ENCODE results near the gene CENPVL1.
A peak's percentile ranks its signal among the peaks of the same experiment; 100 is the strongest.
"Not testable (repeated sequence)": the region's sequence is repeated elsewhere in the genome, so short reads cannot be mapped to it uniquely, and the experiment has no call there.

Gene CENPVL1

GRCh38 chrX:51710277-51711164, at the start of gene CENPVL1:
CENPVL1 (plus strand) TSS chrX:51710512; CDS start chrX:51710512, 0 bp downstream.
- not testable (repeated sequence) for H3K27ac Mint-ChIP-seq, H3K27me3 Mint-ChIP-seq, H3K4me1 Mint-ChIP-seq, DNase-seq, H3K4me3 Mint-ChIP-seq, H3K9me3 Mint-ChIP-seq
- peak; percentile 31 for ATAC-seq

GRCh38 chrX:51665981-51666380, 44.3 kb upstream of the CENPVL1 start:
- H3K27me3 Mint-ChIP-seq: no peaks in the 10 kb centered on the region
- DNase-seq (no peak), ATAC-seq (no peak)
- H3K9me3 Mint-ChIP-seq: no peaks in the 10 kb centered on the region
- H3K4me1 Mint-ChIP-seq: peaks cover 4% of the 10 kb centered on the region
- H3K27ac Mint-ChIP-seq: no peak overlapping the region
- no peak overlapping the region for H3K4me3 Mint-ChIP-seq

- not testable (repeated sequence) for H3K9me3 Mint-ChIP-seq, ATAC-seq, H3K4me1 Mint-ChIP-seq, H3K27me3 Mint-ChIP-seq, H3K27ac Mint-ChIP-seq, DNase-seq, H3K4me3 Mint-ChIP-seq
These were observed 30.5 kb upstream of the CENPVL1 start for GRCh38 chrX:51679689-51680433.

- not testable (repeated sequence) for H3K9me3 Mint-ChIP-seq, H3K4me1 Mint-ChIP-seq, H3K4me3 Mint-ChIP-seq, H3K27ac Mint-ChIP-seq, H3K27me3 Mint-ChIP-seq, DNase-seq
- peak; percentile 42 for ATAC-seq
These were observed 28.2 kb upstream of the CENPVL1 start for GRCh38 chrX:51681808-51682719.

DNA sequence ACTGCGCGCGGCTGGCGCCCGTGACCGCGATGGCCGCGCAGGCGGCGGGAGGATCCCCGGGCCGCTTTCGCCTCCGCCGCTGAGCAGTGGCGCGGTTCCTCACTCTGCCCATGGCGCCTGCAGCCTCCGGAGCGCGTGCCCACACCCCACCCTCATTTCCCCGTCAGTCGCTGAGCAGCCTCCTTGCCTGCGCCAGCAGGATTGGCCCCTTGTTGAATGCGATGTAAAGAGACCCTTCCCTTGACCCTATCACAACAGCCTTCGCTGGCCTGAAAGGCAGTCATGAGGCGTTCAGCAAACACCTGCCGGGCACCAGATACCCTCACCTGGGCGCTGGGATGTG, 27.6 kb upstream of the CENPVL1 start, which contains the start of gene CENPVL2:
CENPVL2 (minus strand) TSS at position 112 of the 343 bp plus-strand sequence; CDS start at position 112, 0 bp downstream.
- not testable (repeated sequence) for H3K9me3 Mint-ChIP-seq, H3K4me3 Mint-ChIP-seq

DNA sequence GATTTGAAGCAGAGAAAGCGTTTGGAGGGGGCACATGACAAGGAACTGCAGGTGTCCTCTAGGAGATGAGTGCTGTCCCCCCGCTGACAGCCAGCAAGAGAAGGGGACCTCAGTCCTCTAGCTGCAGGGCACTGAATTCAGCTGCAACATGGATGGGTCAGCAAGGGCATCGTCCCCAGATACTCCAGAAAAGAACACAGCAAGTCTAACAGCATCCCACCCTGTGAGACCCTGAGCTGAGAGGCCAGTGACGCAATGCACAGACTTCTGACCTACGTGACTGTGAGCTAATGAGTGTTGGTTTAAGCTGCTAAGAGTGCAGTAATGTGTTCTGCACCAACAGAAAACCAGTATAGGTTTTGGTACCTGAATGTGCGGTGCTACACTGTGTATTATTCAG, 16.1 kb upstream of the CENPVL1 start:
- Mint-ChIP-seq H3K4me3 (no peak overlapping the region), H3K4me1 (no peaks in the 10 kb centered on the region), H3K27me3 (peaks cover 14% of the 10 kb centered on the region), H3K9me3 (no peaks in the 10 kb centered on the region), H3K27ac (no peak overlapping the region)
- no peak for ATAC-seq
- DNase-seq: no peak

More for the DNA sequence above, 27.6 kb upstream of the CENPVL1 start, which contains the start of gene CENPVL2:
- H3K27me3 Mint-ChIP-seq, H3K4me1 Mint-ChIP-seq, DNase-seq, H3K27ac Mint-ChIP-seq: not testable (repeated sequence)
- peak; percentile 15 for ATAC-seq

- Mint-ChIP-seq H3K4me3 (no peak overlapping the region), H3K4me1 (no peaks in the 10 kb centered on the region), H3K27me3 (peaks cover 14% of the 10 kb centered on the region), H3K9me3 (no peaks in the 10 kb centered on the region), H3K27ac (no peak overlapping the region)
- ATAC-seq (no peak), DNase-seq (no peak)
These were observed 12.9 kb upstream of the CENPVL1 start for GRCh38 chrX:51697397-51697796.

- not testable (repeated sequence) for H3K4me3 Mint-ChIP-seq, H3K9me3 Mint-ChIP-seq, DNase-seq, ATAC-seq, H3K27me3 Mint-ChIP-seq, H3K27ac Mint-ChIP-seq, H3K4me1 Mint-ChIP-seq
These were observed 2.8 kb downstream of the CENPVL1 start for GRCh38 chrX:51712943-51713647.

- Mint-ChIP-seq H3K9me3 (no peaks in the 10 kb centered on the region), H3K27me3 (no peaks in the 10 kb centered on the region), H3K4me3 (no peak overlapping the region), H3K27ac (no peak overlapping the region), H3K4me1 (no peaks in the 10 kb centered on the region)
- DNase-seq (no peak), ATAC-seq (no peak)
These were observed 17.9 kb downstream of the CENPVL1 start for GRCh38 chrX:51728202-51728601.

DNA sequence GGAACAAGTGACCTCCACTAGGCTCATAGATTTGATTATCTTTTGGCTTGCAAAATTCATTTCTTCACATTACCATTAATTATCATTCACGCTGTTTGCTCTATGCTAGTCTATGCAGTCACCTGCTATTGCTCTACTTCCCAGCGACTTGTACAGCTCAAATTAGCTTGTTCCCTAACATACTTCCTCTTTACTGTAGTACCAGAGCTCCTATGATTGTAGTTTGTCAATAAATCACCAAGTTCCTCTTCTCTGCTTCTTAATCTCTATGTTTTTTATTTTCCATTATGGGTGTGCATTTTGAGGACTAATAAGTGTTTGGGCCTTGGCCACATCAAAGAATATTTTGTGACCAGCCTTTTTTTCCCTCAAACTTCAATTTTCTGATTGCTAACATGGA, 26.8 kb downstream of the CENPVL1 start:
- no peaks in the 10 kb centered on the region for H3K9me3 Mint-ChIP-seq
- peaks cover 17% of the 10 kb centered on the region for H3K27me3 Mint-ChIP-seq
- no peak overlapping the region for H3K4me3 Mint-ChIP-seq
- DNase-seq: no peak
- no peak overlapping the region for H3K27ac Mint-ChIP-seq
- ATAC-seq: no peak
- H3K4me1 Mint-ChIP-seq: no peaks in the 10 kb centered on the region

DNA sequence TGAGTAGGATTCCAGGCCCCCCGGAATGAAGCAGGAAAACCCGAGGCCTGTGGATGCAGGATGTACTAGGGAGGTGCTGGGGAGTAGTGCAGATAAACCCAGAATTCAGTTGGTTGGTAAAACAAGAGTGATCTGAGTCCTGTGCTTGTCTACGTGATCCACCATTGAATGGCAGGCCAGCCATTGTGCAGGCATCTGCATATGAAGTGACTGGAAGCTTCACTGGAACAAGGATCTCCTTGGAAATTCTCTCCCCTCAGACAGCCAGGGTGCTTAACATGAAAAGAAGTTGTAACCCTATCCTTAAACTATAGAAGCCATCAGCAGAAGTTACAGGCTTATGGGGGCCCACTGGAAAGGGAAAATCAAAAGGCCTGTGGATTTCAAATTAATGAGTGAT, 32.3 kb downstream of the CENPVL1 start:
- DNase-seq: no peak
- H3K4me3 Mint-ChIP-seq: peak overlapping the region in 1 of 2 donors; percentile 92
- H3K27ac Mint-ChIP-seq: no peak overlapping the region
- peaks cover under 1% of the 10 kb centered on the region for H3K27me3 Mint-ChIP-seq
- ATAC-seq: no peak
- H3K4me1 Mint-ChIP-seq: peaks cover 10% of the 10 kb centered on the region
- H3K9me3 Mint-ChIP-seq: peaks cover 0 to 4% of the 10 kb centered on the region in 2 donors

- Mint-ChIP-seq H3K27ac (peak within 1 kb of the TSS; percentile 85 to 94), H3K4me1 (peaks cover 10% of the 10 kb centered on the region), H3K9me3 (peaks cover 0 to 4% of the 10 kb centered on the region in 2 donors), H3K27me3 (no peaks in the 10 kb centered on the region), H3K4me3 (peak within 1 kb of the TSS; percentile 90 to 92)
- peak; percentile 100 for ATAC-seq
- peak; percentile 58 to 77 for DNase-seq
These were observed 33.1 kb downstream of the CENPVL1 start, which contains the start of gene GSPT2 for GRCh38 chrX:51743179-51743957. GSPT2 (plus strand) TSS chrX:51743442; CDS start chrX:51743627, 185 bp downstream.

DNA sequence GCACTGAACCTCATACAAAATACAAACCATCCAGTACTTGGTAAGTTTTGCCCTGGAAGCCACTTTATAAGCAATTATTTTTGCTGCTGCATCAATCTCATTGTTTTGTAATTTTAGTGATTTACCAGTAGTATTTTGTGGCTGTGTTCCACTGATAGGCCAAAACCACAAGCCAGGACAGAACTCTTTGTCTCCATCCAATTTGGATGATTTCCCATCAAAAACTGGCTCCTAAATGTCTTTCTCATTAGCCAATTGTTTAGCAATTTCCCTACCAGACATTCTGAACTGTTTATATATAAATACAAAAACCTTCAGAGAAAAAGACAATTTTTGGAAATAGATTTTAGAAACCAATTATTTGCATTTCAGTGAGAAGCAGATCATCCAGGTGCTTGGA, 37.4 kb downstream of the CENPVL1 start:
- no peaks in the 10 kb centered on the region for H3K27me3 Mint-ChIP-seq
- DNase-seq (no peak), ATAC-seq (no peak)
- peaks cover 10% of the 10 kb centered on the region for H3K4me1 Mint-ChIP-seq
- H3K9me3 Mint-ChIP-seq: peaks cover 0 to 4% of the 10 kb centered on the region in 2 donors
- no peak overlapping the region for H3K4me3 Mint-ChIP-seq
- H3K27ac Mint-ChIP-seq: no peak overlapping the region
